Neural cell (in vitro differentiated cells): ENCODE results near the gene PDZRN3.

Source experiments
- CTCF ChIP-seq: fragments of 450-650 bp; IDR thresholded peaks from 2 replicates; pipeline ENCODE4 v1.5.1; 2014; ENCODE audit warnings: antibody characterized with exemption, mild to moderate bottlenecking, moderate library complexity; ENCODE audit not compliant: poor library complexity, severe bottlenecking
- EZH2 ChIP-seq: fragments of 200-600, 300-800 bp; shearing (Covaris generic), sonication (generic); IDR thresholded peaks from 2 replicates; pipeline ENCODE4 v1.6.1; 2014; ENCODE audit warnings: antibody characterized with exemption, low read length, borderline replicate concordance, mild to moderate bottlenecking; ENCODE audit not compliant: insufficient read depth, poor library complexity, severe bottlenecking
- POLR2AphosphoS5 ChIP-seq: IDR thresholded peaks from 2 replicates; pipeline ENCODE4 v1.6.1; 2012

DNA sequence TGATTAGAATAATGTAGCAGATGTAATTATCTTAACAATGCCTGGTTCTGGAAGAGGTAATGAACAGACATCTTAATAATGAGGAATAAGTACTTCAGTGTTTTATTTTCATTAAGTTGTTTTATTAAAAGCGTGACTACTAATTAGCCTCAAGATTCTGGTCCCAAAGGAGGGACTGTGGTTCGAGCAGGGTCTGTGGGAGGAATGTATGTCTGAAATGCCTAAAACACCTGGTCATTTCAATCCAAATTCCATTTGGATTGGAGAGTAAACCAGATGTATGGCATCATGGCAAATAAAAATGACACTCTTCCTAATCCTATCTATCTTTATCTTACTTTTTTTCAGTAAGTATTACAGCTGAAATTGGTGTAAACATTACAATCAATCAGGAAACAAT, 243.2 kb downstream of the PDZRN3 start:
- TF ChIP-seq CTCF (no peak), EZH2 (no peak), POLR2AphosphoS5 (no peak)
